AG04449 (cell line): ENCODE measurements around the gene ZFAND3.

ENCODE experiments used
- CTCF ChIA-PET: fragments of 350-600 bp; formaldehyde crosslinking; extraction: SDS; loops from one replicate; lab custom pipeline; 2021; ENCODE audit warnings: antibody characterized with exemption; lab: Yijun Ruan, JAX
- POLR2A ChIA-PET: fragments of 400-600, 350-600 bp; formaldehyde crosslinking; extraction: SDS; loops from one replicate; lab custom pipeline; 2020; ENCODE audit warnings: antibody characterized with exemption, inconsistent platforms; lab: Yijun Ruan, JAX
- DNase-seq: peaks from one replicate; pipeline ENCODE4 v3.0.0-alpha.2; 2010; ENCODE audit warnings: low read depth, low spot score
- H3K4me3 ChIP-seq: 2 replicates; pipeline ENCODE4 v1.5.1; 2011; ENCODE audit warnings: low read depth, mild to moderate bottlenecking, control low read depth, low read length
- CTCF ChIP-seq: IDR thresholded peaks from one replicate; pipeline ENCODE4 v1.5.1; 2011; ENCODE audit warnings: mild to moderate bottlenecking, moderate library complexity, low read length, control low read depth, inconsistent platforms; ENCODE audit not compliant: insufficient read depth; ENCODE audit errors: missing control alignments

ZFAND3 gene

DNA sequence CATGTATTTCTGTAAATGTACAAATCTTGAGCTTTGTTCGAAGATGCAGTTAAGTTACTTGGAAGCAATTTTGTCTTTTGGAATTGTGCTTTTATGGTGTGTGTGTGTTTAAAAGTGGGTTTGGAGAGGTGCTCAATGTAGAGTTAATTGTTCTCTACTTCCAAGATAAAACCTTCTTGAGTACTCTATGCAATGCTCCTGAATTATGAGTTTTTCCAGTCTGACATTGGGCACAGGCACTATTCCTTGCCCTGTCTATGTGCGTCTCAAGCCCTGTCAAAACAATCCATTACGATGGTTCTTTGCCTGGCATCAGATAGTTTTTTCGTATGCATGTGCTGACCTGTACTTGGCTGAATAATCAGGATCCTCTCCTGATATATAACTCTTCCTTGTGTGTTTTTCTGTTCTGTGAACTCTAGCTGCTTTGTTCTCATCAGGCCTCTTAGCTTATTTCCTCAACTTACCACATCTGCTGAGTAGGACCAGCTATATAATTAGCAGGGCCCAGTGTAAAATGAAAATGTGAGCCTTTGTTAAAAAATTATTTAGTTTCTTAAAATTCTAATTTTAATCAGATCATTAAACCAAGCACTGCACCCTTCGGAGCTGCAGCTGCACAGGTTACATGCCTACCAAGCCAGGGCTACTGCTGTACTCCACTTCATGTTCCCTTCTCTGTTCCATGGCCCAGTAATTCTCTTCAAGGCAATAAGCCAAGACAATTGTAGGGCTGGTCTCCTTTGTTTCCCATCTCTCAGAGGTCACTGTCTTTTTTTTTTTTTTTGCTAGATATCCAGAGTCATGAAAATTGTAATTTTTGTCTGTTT lies 160.1 kb downstream of the ZFAND3 start:
- no peak overlapping the region for H3K4me3 ChIP-seq
- TF ChIP-seq CTCF = no peak
- POLR2A ChIA-PET = no interaction called here
- no peak for DNase-seq
- CTCF ChIA-PET = interaction anchor here (0.7 to 0.9 kb wide), 3 partner anchors 11 to 288 kb away, joined by 3 read pairs; no protein-coding TSS in a partner anchor

DNA sequence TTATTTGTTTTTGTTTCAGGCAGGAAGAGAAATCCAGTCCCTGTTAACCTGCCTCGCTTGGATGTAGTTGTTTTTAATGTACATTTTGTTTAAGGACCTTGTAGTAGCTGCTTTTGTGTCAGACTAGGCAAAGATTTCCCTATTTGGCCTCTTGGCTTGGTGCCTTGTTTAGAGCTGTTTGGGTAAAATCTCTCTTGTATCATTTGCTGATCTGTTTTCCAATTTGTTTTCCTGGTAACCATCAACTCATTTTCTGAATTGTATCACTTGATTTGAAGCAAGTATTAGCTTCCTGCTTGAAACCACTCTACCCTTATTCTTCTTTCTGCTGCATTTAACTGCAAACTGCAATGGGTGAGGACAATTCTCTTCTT lies 160.7 kb downstream of the ZFAND3 start:
- no peak for DNase-seq
- no peak overlapping the region for H3K4me3 ChIP-seq
- CTCF ChIA-PET = interaction anchor here (0.7 to 0.9 kb wide), 2 partner anchors 11 to 64 kb away, joined by 3 read pairs; no protein-coding TSS in a partner anchor
- TF ChIP-seq CTCF = no peak
- POLR2A ChIA-PET = no interaction called here

GRCh38 chr6:37981626-37982025 lies 162.1 kb downstream of the ZFAND3 start:
- DNase-seq = no peak
- POLR2A ChIA-PET = no interaction called here
- no peak overlapping the region for H3K4me3 ChIP-seq
- CTCF ChIA-PET = interaction anchor here (0.7 kb wide), 1 partner anchor 276 kb away, joined by 3 read pairs; no protein-coding TSS in a partner anchor
- TF ChIP-seq CTCF = no peak

DNA sequence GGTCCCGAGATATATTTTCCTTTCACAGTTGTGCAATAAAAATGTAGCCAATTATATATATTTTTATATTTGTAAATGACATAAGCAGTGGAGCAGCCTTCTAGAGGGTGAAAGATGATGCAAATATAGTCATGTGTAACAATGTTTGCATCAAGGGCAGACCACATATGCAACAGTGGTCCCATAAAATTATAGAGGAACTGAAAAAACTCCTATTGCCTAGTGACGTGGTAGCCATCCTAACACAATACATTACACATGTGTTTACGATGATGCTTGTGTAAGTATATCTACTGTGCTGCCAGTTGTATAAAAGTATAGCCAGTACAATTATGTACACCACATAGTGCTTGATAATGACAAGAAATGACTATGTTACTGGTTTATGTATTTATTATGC lies 162.8 kb downstream of the ZFAND3 start:
- ChIA-PET POLR2A (no interaction called here), CTCF (no interaction called here)
- DNase-seq = no peak
- TF ChIP-seq CTCF = no peak
- no peak overlapping the region for H3K4me3 ChIP-seq

DNA sequence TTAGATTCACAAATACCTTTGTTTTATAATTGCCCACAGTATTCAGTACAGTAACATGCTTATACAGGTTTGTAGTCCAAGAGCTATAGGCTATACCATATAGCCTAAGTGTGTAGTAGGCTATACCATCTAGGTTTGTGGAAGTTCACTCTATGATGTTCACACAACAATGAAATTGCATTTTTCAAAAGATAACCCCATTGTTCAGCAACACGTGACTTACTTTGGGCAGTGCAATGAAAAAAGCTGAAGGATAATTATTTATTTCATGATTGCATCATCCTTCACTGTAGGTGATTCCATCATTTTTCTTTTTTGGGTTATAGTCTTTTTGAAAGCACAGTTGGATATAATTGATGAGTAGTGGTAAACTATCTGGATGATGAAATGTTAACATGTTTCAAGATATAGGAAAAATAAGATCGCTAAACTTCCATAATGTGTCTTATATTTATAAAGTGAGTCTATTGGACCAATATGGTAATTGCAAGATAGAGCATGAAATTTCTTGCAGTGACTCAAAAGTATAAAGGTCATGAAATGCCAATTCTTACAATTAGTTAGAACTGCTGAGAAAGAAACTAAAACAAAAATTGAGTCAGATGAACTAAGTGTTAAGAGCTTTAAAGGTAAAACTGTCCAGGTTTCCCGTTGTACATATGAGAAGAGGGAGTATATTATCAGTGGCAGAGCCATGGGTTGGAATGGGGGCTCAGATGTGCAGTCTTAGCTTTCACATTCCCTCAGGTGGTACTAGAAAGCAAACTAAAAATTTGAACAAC lies 164.4 kb downstream of the ZFAND3 start:
- ChIA-PET POLR2A (no interaction called here), CTCF (interaction anchor here (2.3 kb wide), 1 partner anchor 193 kb away, joined by 7 read pairs; no protein-coding TSS in a partner anchor)
- DNase-seq = no peak
- TF ChIP-seq CTCF = no peak
- H3K4me3 ChIP-seq = no peak overlapping the region

GRCh38 chr6:37984578-37984977 lies 165.1 kb downstream of the ZFAND3 start:
- POLR2A ChIA-PET = interaction anchor here (0.6 kb wide), 1 partner anchor 140 kb away, joined by 3 read pairs; no protein-coding TSS in a partner anchor
- TF ChIP-seq CTCF = no peak
- CTCF ChIA-PET = interaction anchor here (2.3 kb wide), 1 partner anchor 194 kb away, joined by 7 read pairs; no protein-coding TSS in a partner anchor

More at GRCh38 chr6:37984578-37984977, 165.1 kb downstream of the ZFAND3 start:
- DNase-seq = no peak
- H3K4me3 ChIP-seq = no peak overlapping the region
